ENCODE results near the gene RABGEF1.
"Not testable (repeated sequence)": the region's sequence is repeated elsewhere in the genome, so short reads cannot be mapped to it uniquely, and the experiment has no call there.

RABGEF1 gene

GRCh38 chr7:66765322-66766025, 24.9 kb downstream of the RABGEF1 start:
- not testable (repeated sequence) for DNase-seq (ENCODE audit: low read depth)

DNA sequence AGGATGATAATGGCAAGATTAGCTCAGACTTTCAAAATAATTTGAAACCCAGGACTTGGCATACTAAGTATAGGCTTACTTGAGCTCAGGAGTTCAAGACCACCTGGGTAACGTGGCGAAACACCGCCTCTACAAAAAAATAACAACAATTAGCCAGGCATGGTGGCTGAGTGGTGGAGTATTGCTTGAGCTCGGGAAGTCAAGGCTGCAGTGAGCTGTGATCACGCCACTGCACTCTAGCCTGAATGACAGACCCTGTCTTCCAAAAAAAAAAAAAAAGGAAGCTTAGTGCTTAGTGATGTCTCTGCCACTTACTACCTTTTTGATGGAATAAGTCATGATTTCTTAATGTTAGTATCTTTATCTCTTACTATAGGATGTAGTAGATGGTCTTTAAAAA, 25.5 kb downstream of the RABGEF1 start:
- DNase-seq (ENCODE audit: low read depth), result no peak

DNA sequence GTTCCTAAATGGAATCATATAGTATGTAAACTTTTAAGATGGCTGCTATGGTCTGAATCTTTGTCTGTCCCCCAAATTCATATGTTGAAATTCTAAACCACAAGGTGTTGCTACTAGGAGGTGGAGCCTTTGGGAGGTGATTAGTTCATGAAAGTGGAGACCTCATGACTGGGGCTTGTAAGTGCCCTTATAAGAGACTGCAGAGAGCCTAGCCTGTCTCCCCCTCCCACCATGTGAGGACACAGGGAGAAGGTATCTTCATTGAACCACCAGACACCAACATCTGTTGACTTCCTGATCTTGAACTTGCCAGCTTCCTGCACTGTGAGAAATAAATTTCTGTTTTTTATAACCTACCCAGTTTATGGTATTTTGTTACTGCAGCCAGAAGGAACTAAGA, 27.0 kb downstream of the RABGEF1 start:
- DNase-seq (ENCODE audit: low read depth), result not testable (repeated sequence)

DNA sequence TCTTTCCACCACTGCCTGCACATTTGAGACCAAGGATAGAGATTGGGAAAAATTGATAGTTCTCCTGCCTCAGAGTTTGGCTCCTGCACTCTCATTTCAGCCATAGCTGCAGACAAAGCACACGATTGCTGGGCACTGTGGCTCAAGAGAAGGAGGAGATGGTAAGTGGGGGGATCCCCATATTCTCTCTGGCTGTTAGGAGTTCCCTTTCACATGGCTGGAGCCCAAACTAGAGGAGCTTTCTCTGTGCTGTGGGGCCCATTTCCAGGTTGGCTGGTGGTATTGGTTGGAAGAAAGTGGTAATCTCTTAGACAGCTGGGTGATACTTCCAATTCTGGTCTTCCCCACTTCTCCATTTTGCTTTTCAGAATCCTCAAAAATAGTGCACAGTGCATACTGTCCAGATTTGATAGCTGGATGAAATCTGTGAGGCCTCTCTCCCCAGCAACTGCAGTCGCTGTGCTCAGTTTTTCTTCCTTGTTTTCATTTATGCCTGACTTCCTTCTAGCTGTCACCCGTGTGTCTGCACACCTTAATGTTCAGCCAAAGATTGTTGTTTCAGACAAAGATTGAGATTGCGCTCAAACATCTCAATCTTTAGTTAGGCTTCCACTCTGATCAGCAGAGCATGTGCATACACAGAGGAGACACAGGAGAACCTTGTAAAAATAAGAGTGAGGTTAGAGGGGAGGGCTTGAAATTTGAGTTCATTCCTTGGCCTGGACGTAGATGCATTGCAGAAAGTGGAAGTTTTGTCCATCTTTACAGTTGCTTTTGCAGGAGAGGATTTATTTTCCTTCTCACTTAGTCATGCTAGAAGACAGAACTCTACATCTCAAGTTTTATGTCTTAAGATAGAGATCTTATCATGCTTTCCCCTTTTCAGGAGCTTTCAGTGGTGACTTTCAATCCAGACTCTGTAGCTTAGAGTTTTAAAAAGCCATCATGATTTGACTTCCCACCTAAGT, 28.6 kb downstream of the RABGEF1 start:
- DNase-seq (ENCODE audit: low read depth), result no peak

DNA sequence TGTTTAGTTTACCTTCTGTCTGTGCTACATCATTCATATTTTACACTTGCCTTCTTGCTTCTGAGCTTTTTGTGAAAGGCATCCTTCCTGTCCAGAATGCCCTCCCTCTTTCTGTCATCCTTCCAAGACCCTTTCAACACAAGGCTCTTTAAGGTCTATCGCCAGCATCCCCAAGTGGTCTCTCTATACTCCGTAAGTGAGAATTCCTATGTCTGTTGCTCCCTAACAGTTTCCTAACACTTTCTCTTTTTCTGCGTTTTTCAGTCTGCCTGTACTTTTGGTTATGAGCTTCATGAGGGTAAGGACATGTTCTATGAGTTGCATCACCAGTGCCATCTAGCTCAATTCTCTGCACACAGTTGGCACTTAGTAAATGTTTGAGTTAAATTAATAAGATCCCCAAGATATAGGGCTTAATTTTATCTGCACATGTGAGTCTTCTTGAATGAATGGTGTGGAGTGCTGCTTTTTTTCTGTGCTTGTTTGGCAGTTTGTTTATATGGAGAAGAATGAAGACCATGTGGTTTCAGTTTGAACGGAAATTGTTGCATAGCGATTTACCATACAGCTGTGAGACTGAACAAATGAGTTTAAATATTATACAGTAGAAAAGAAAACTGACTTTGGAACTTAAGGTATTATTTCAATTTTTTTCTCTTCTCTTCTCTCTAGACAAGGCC, 29.4 kb downstream of the RABGEF1 start:
- no peak for DNase-seq (ENCODE audit: low read depth)

GRCh38 chr7:66771795-66772194, 31.3 kb downstream of the RABGEF1 start:
- DNase-seq (ENCODE audit: low read depth), result no peak

GRCh38 chr7:66773744-66774143, 33.2 kb downstream of the RABGEF1 start:
- not testable (repeated sequence) for DNase-seq (ENCODE audit: low read depth)

- DNase-seq (ENCODE audit: low read depth), result not testable (repeated sequence)
Measured at GRCh38 chr7:66776383-66776782, 35.9 kb downstream of the RABGEF1 start.

DNA sequence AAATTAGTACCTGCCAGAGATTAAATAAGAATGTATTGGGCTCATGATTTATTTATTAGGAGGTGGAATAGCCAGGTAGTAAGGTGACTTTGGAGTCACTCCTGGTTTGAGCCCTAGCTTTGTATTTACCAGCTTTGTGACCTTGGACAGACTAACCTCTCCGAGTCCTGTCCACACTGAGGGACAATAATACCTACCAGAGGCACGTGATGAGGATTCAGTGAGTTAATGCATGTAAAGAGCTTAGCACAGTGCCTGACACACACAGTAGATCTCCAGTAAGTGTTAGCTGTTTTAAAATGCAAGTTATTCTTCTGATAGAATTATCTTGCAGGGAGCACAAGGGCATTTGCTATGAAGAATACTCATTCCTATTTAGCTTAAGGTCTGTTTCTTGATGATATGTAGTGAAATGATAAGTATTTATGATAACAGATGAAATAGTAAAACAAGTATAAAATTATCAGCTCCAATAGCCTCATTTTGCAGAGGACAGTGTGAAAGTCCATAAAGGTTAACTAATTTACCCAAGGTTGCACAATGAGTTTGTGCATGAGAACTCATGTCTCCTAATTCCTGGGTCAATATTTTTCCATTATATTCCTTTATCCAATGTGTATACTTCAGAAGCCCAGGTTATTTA, 36.4 kb downstream of the RABGEF1 start:
- no peak for DNase-seq (ENCODE audit: low read depth)

GRCh38 chr7:66778201-66778600, 37.7 kb downstream of the RABGEF1 start:
- no peak for DNase-seq (ENCODE audit: low read depth)

GRCh38 chr7:66779669-66780409, 39.3 kb downstream of the RABGEF1 start:
- DNase-seq (ENCODE audit: low read depth), result no peak

- DNase-seq (ENCODE audit: low read depth), result no peak
Measured at GRCh38 chr7:66781408-66782090, 41.0 kb downstream of the RABGEF1 start.

DNA sequence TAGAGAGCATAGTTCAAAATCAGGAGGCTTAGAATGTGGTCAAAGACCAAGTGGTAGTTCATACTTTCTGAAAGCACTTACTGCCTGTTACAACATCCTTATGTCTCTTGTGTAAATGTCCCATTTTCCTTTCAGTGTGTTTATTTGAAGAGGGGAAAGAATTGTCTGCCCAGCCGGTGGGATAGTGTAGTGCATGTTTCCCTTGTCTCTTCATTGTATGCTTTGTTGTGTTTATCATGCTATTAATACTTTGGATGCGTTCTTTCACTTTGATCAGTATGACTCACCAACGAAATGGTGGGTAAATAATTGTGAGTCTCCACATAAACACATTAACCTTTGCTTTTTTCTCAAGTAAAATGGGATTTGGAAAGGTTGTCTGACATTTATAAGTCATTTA, 42.3 kb downstream of the RABGEF1 start:
- DNase-seq (ENCODE audit: low read depth), result not testable (repeated sequence)

DNA sequence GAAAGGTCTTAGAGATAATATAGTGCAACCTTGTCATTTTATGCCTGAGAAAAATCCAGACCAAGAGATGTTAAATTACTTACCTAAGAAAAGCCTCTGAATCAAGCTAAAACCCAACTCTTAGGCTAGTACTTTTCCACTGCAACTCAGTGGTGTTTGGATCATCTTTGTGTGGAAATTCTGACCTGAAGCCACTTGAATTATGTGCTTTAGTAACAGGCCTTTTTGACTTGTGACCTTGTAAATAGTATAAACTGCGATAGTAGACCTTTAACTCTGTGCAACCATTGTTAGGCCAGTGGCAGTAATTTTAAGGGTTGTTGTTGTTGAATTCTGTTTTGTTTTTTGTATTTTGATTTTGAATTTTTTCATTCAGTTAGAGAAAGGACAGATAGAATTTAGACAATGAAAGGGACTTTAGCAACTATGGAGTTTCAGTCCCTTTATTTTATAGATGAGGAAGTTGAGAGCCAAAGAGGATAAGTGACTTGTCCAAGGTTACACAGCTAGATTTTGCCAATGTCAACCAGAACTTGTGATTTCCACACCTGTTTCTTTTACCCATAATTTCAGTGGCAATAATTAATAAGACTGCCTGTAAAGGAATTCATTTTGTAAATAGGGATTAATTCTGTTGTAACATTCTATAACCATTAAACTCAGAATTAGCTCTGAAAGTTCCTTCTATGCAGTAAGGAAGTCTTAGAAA, 43.5 kb downstream of the RABGEF1 start:
- not testable (repeated sequence) for DNase-seq (ENCODE audit: low read depth)

- DNase-seq (ENCODE audit: low read depth), result no peak
Measured at GRCh38 chr7:66790196-66790595, 49.7 kb downstream of the RABGEF1 start.

DNA sequence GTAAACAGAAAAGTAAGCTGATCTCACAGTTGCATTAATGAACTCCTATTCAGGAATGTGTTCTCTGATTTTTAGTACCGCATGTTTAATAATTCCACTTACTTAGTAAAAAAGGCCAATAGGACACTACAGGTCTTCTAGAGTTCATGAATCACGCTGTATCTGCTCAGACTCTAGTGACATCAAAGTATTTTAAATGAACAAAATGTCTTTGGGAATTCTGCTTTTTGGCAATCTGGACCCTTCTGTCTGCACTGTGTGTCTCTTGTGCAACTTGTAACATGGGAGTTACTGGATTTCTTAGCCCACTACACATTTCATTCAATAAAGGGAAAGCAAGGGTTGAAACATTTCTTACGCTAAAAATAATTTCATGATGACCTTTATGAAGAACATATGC, 50.2 kb downstream of the RABGEF1 start:
- DNase-seq (ENCODE audit: low read depth), result no peak

DNA sequence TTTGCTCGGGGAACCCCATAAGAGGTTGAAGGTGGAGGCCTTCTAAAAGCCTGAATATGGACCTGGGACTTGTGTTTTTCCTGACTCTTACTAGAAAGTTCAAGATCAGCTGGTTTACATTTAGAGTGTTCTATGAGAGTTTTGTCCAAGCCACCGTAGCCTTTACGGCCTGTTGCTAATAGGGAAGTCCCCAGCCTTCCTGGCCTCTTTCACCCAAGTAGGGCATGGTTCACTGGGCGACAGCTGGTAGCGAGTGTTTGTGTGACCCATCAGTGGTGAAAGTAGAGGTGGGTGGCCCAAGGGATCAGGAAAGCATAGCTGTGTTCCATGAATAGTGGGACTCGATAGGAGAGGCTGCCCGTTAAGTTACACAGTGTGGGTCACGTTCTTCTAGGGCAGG, 60.1 kb downstream of the RABGEF1 start:
- DNase-seq (ENCODE audit: low read depth), result no peak

DNA sequence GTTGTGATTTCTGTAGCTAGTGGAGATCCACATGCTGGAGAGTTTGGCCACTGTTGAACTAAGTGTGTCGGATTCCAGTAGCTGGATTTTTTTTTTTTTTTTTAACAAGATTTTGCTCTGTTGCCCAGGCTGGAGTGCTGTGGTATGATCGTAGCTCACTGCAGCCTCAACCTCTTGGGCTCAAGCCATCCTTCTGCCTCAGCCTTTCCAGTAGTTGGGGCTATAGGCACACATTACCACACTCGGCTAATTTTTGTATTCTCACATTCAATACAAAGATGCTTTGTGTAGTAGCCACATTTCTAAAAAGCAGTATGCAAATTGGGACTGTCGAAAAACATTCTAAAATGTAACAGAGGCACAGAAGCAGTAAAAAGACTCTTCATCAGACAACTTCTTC, 63.5 kb downstream of the RABGEF1 start:
- no peak for DNase-seq (ENCODE audit: low read depth)

DNA sequence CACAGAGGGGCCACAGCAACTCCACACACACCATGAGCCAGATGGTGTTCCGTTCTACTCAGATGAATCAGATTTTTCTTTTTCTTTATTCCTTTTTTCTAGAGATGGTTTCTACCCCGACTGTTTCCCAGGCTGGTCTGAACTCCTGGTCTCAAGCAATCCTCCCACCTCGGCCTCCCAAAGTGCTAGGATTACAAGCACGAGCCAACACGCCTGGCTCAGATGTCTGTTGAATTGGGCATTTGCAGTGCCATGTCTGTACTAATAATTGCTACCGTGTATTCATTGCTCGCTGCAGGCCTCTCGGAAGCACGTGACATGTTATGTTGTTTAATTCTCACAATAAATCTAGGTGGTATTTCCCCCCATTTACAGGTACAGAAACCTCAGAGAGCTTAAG, 67.2 kb downstream of the RABGEF1 start:
- DNase-seq (ENCODE audit: low read depth), result no peak

GRCh38 chr7:66810716-66811115, 70.2 kb downstream of the RABGEF1 start:
- DNase-seq (ENCODE audit: low read depth), result no peak

Measured in stimulated activated CD8-positive, alpha-beta memory T cell treated with anti-CD3 and anti-CD28 coated beads, Interleukin-7, amount 100 ng/mL, for 24 hours (primary cell).